Endothelial cell of hepatic sinusoid (primary cell): ENCODE data around the gene SREK1IP1.

Experiments used
- in situ Hi-C: cut with HindIII; loops from 2 replicates; pipeline ENCODE4 v1.10.0; 2017; ENCODE audit warnings: low sequenced_read_pairs

The SREK1IP1 gene

GRCh38 chr5:64768358-64769312, at the start of gene SREK1IP1, which contains the start of gene CWC27:
Gene SREK1IP1, minus strand, starts transcription at chr5:64768691. Its CDS starts 174 bp downstream, at chr5:64768517.
Gene CWC27, plus strand, starts transcription at chr5:64768930. Its CDS starts 217 bp downstream, at chr5:64769147.
- in situ Hi-C loops: no loop called here

- in situ Hi-C loops: no loop called here
Measured at GRCh38 chr5:64818245-64818644, 49.8 kb upstream of the SREK1IP1 start.

- in situ Hi-C loops: loop anchor here (5.0 kb wide), 2 partner anchors 98 to 668 kb away; partner anchors contain the start of gene ADAMTS6
Measured at GRCh38 chr5:64814073-64814472, 45.6 kb upstream of the SREK1IP1 start.

GRCh38 chr5:64811050-64811640, 42.7 kb upstream of the SREK1IP1 start:
- in situ Hi-C loops: loop anchor here (5.0 kb wide), 2 partner anchors 101 to 671 kb away; partner anchors contain the start of gene ADAMTS6

- in situ Hi-C loops: no loop called here
Measured at GRCh38 chr5:64807520-64807919, 39.0 kb upstream of the SREK1IP1 start.

GRCh38 chr5:64806537-64806936, 38.0 kb upstream of the SREK1IP1 start:
- in situ Hi-C loops: no loop called here

- in situ Hi-C loops: no loop called here
Measured at GRCh38 chr5:64800926-64801325, 32.4 kb upstream of the SREK1IP1 start.

GRCh38 chr5:64796301-64796700, 27.8 kb upstream of the SREK1IP1 start:
- in situ Hi-C loops: no loop called here

GRCh38 chr5:64794053-64794770, 25.7 kb upstream of the SREK1IP1 start:
- in situ Hi-C loops: no loop called here

GRCh38 chr5:64792469-64792868, 24.0 kb upstream of the SREK1IP1 start:
- in situ Hi-C loops: no loop called here

GRCh38 chr5:64790210-64790609, 21.7 kb upstream of the SREK1IP1 start:
- in situ Hi-C loops: no loop called here

- in situ Hi-C loops: no loop called here
Measured at GRCh38 chr5:64789457-64789856, 21.0 kb upstream of the SREK1IP1 start.

- in situ Hi-C loops: no loop called here
Measured at GRCh38 chr5:64788156-64788555, 19.7 kb upstream of the SREK1IP1 start.

GRCh38 chr5:64786372-64786771, 17.9 kb upstream of the SREK1IP1 start:
- in situ Hi-C loops: no loop called here

- in situ Hi-C loops: no loop called here
Measured at GRCh38 chr5:64784451-64785025, 16.0 kb upstream of the SREK1IP1 start.

- in situ Hi-C loops: loop anchor here (10.0 kb wide), 1 partner anchor 140 kb away; no protein-coding TSS in a partner anchor
Measured at GRCh38 chr5:64775291-64775690, 6.8 kb upstream of the SREK1IP1 start.

GRCh38 chr5:64773533-64773932, 5.0 kb upstream of the SREK1IP1 start:
- in situ Hi-C loops: loop anchor here (10.0 kb wide), 1 partner anchor 139 kb away; no protein-coding TSS in a partner anchor

- in situ Hi-C loops: loop anchor here (10.0 kb wide), 1 partner anchor 137 kb away; no protein-coding TSS in a partner anchor
Measured at GRCh38 chr5:64771736-64772135, 3.2 kb upstream of the SREK1IP1 start.

GRCh38 chr5:64769855-64770254, 1.4 kb upstream of the SREK1IP1 start:
- in situ Hi-C loops: loop anchor here (10.0 kb wide), 1 partner anchor 135 kb away; no protein-coding TSS in a partner anchor

GRCh38 chr5:64767959-64768357, 533 bp downstream of the SREK1IP1 start:
- in situ Hi-C loops: no loop called here
